ENCODE measurements around the gene CMTM3. TPM values are rescaled to one million over a fixed set of nuclear protein-coding genes. Genes with fewer than 3 reads are reported as not detected.
A peak's percentile ranks its signal among the peaks of the same experiment; 100 is the strongest.

CMTM3 gene
- total and polyA plus RNA-seq, 9 of the 15 experiments (the other 6 are each of a cell fraction or from before 2014, with no cell fraction given): 4.6 to 33.4 (median 17.5) TPM

- H2AFZ ChIP-seq (ENCODE audit: low read depth, low read length): no peak overlapping the region
- H3K27ac ChIP-seq (ENCODE audit: extremely low read depth, low read depth, low read length): no peak overlapping the region
- TF ChIP-seq CBFA2T2 (conservative IDR thresholded peaks at IDR 0.05) (no peak), HMGN3 (IDR thresholded peaks at IDR 0.05; ENCODE audit: borderline replicate concordance, extremely low read depth, insufficient read length, low read depth, low read length) (peak; percentile 37), ZNF77 (CRISPR knock-in tag; IDR thresholded peaks at IDR 0.05) (no peak), NFIC (IDR thresholded peaks at IDR 0.05) (no peak)
- H3K4me3 ChIP-seq: no peak overlapping the region
- no TSS peak for BruUV-seq (replicated peaks)
- no peaks in the 10 kb centered on the region for H3K9me1 ChIP-seq (ENCODE audit: control insufficient read depth, insufficient read depth, low read length)
- DNase-seq (ENCODE audit: extremely low read depth in 1 of 4, low spot score in 3 of 4): no peak
- POLR2A ChIA-PET: no interaction called here
- peaks cover 28% of the 10 kb centered on the region; the same call in 2 of the 3 replicates for H3K36me3 ChIP-seq (ENCODE audit: control insufficient read depth, insufficient read depth, low read length)
- 96% methylated on average over 14 of the region's 14 CpGs for WGBS (ENCODE audit: insufficient coverage, low coverage, missing lambda C conversion rate)
- H4K20me1 ChIP-seq (replicated peaks; ENCODE audit: control insufficient read depth, insufficient read depth, low read length): no peaks in the 10 kb centered on the region
- in situ Hi-C loops (cut with MboI) (no loop called here), intact Hi-C loops (cut with micrococcal nuclease) (no loop called here)
- no peak for ATAC-seq
- H3K4me2 ChIP-seq (ENCODE audit: insufficient read depth, low read length): no peak overlapping the region
- CTCF ChIA-PET (ENCODE audit: low intra/inter-chr PET ratio): no interaction called here
- no peaks in the 10 kb centered on the region for H3K9me3 ChIP-seq (replicated peaks; ENCODE audit: control insufficient read depth, insufficient read depth, low read depth, low read length)
- peak overlapping the region in 1 of 2 experiments; percentile 36; a peak in 1 of 4 replicates for H3K9ac ChIP-seq (ENCODE audit: insufficient read depth in 1 of 2, low read depth in 2 of 2, low read length in 2 of 2)
- H3K27me3 ChIP-seq (ENCODE audit: control insufficient read depth in 2 of 2, insufficient read depth in 2 of 2, low read length in 2 of 2): no peaks in the 10 kb centered on the region
- peaks cover 31 to 54% of the 10 kb centered on the region in 2 experiments for H3K4me1 ChIP-seq (replicated peaks in 1 of 2; ENCODE audit: control insufficient read depth in 2 of 2, insufficient read depth in 2 of 2, low read length in 2 of 2)
- H3K79me2 ChIP-seq (ENCODE audit: control insufficient read depth, insufficient read depth, low read length): no peaks in the 10 kb centered on the region
- FAIRE-seq: no peak
Measured at GRCh38 chr16:66621973-66622372, 17.5 kb downstream of the CMTM3 start.

GRCh38 chr16:66622863-66623262 lies 18.4 kb downstream of the CMTM3 start:
- Histone ChIP-seq H3K9ac (ENCODE audit: insufficient read depth in 1 of 2, low read depth in 2 of 2, low read length in 2 of 2) (0 out of 4 replicates have a peak overlapping the region, but pooled peaks of 1 of the 2 experiments have one; percentile 32), H3K27me3 (ENCODE audit: control insufficient read depth in 2 of 2, insufficient read depth in 2 of 2, low read length in 2 of 2) (no peaks in the 10 kb centered on the region), H3K4me2 (ENCODE audit: insufficient read depth, low read length) (no peak overlapping the region; the same call in 1 of the 2 replicates), H3K9me3 (replicated peaks; ENCODE audit: control insufficient read depth, insufficient read depth, low read depth, low read length) (no peaks in the 10 kb centered on the region), H2AFZ (ENCODE audit: low read depth, low read length) (no peak overlapping the region), H3K4me1 (replicated peaks in 1 of 2; ENCODE audit: control insufficient read depth in 2 of 2, insufficient read depth in 2 of 2, low read length in 2 of 2) (peaks cover 27 to 46% of the 10 kb centered on the region in 2 experiments), H3K36me3 (ENCODE audit: control insufficient read depth, insufficient read depth, low read length) (peaks cover 28% of the 10 kb centered on the region; the same call in 2 of the 3 replicates), H3K4me3 (no peak overlapping the region), H3K9me1 (ENCODE audit: control insufficient read depth, insufficient read depth, low read length) (no peaks in the 10 kb centered on the region), H4K20me1 (replicated peaks; ENCODE audit: control insufficient read depth, insufficient read depth, low read length) (no peaks in the 10 kb centered on the region), H3K27ac (ENCODE audit: extremely low read depth, low read depth, low read length) (no peak overlapping the region), H3K79me2 (ENCODE audit: control insufficient read depth, insufficient read depth, low read length) (no peaks in the 10 kb centered on the region)
- BruUV-seq (replicated peaks): no TSS peak
- intact Hi-C loops (cut with micrococcal nuclease) (no loop called here), in situ Hi-C loops (cut with MboI) (no loop called here)
- WGBS (ENCODE audit: insufficient coverage, low coverage, missing lambda C conversion rate): 15% methylated on average over 3 of the region's 3 CpGs
- CTCF ChIA-PET (ENCODE audit: low intra/inter-chr PET ratio): no interaction called here
- ATAC-seq (0 out of 3 replicates have a peak, but pooled peaks have one; percentile 7), DNase-seq (ENCODE audit: extremely low read depth in 1 of 4, low spot score in 3 of 4) (peak in 1 of 4 experiments; percentile 73), FAIRE-seq (peak; percentile 85)
- POLR2A ChIA-PET: no interaction called here
- no peak for TF ChIP-seq CEBPB (tag; IDR thresholded peaks at IDR 0.05)
- peak; percentile 14; the same call in 1 of the 2 replicates for TF ChIP-seq JUND (IDR thresholded peaks at IDR 0.05; ENCODE audit: borderline replicate concordance, low read depth, low read length)
- TF ChIP-seq JUND (tag; IDR thresholded peaks at IDR 0.05; ENCODE audit: borderline replicate concordance, low read depth, low read length): no peak
- peak; percentile 49; the same call in 1 of the 2 replicates for TF ChIP-seq CBFA2T3 (IDR thresholded peaks at IDR 0.05)
- TF ChIP-seq DMBX1 (CRISPR knock-in tag; IDR thresholded peaks at IDR 0.05; ENCODE audit: borderline replicate concordance): peak; percentile 48; the same call in 1 of the 2 replicates
- TF ChIP-seq TOE1 (IDR thresholded peaks at IDR 0.05; ENCODE audit: borderline replicate concordance): peak; percentile 63; the same call in 1 of the 2 replicates
- TF ChIP-seq TOE1 (CRISPR knock-in tag; IDR thresholded peaks at IDR 0.05; ENCODE audit: borderline replicate concordance, low read depth): no peak
- peak; percentile 66; the same call in 1 of the 2 replicates for TF ChIP-seq RAD51 (IDR thresholded peaks at IDR 0.05; ENCODE audit: borderline replicate concordance, low read depth)
- TF ChIP-seq SIN3A (IDR thresholded peaks at IDR 0.05; ENCODE audit: borderline replicate concordance in 2 of 2, control insufficient read depth in 1 of 2, low read depth in 2 of 2, low read length in 2 of 2): 0 out of 4 replicates have a peak, but pooled peaks of 1 of the 2 experiments have one; percentile 18
- no peak for TF ChIP-seq POLR2A (conservative IDR thresholded peaks at IDR 0.05)
- TF ChIP-seq ZNF277 (CRISPR knock-in tag; IDR thresholded peaks at IDR 0.05; ENCODE audit: borderline replicate concordance): no peak
- no peak for TF ChIP-seq GTF2F1 (IDR thresholded peaks at IDR 0.05; ENCODE audit: low read depth, low read length)
